SK-N-SH (cell line): ENCODE data around the gene FBXW5. TPM values are rescaled to one million over a fixed set of nuclear protein-coding genes. Genes with fewer than 3 reads are reported as not detected.

Experiments used
- CTCF ChIA-PET: fragments of 300-600, 350-600 bp; formaldehyde crosslinking; extraction: SDS; loops from one replicate; lab custom pipeline; 2021; lab: Yijun Ruan, JAX
- POLR2A ChIA-PET: fragments of 350-600 bp; sonication (Branson Sonifier 250); formaldehyde crosslinking; extraction: SDS; loops from one replicate; lab custom pipeline; 2020; ENCODE audit warnings: antibody characterized with exemption, inconsistent platforms; lab: Yijun Ruan, JAX
- DNase-seq: peaks from one replicate; pipeline ENCODE4 v3.0.0; 2012
- H2AFZ ChIP-seq: fragments of 200-600 bp; sonication (generic); 2 replicates; pipeline ENCODE4 v1.8.1; 2016; ENCODE audit warnings: antibody characterized with exemption, mild to moderate bottlenecking, low read depth
- H3F3A ChIP-seq: fragments of 200-600 bp; sonication (generic); replicated peaks from 2 replicates; pipeline ENCODE3; 2016; ENCODE audit warnings: antibody characterized with exemption, mild to moderate bottlenecking; ENCODE audit not compliant: insufficient read depth
- H3K27ac ChIP-seq, 2 experiments: fragments of 200-500 bp in 1 of 2; fragments of 200-600 bp in 1 of 2; sonication (Bioruptor generic) in 1 of 2; sonication (generic), shearing (Covaris generic) in 1 of 2; 2 replicates each; pipeline versions ENCODE4 v1.5.1 to v1.6.1; 2014 to 2016; ENCODE audit warnings: low read depth in 2 of 2, inconsistent platforms in 1 of 2, low read length in 1 of 2, mild to moderate bottlenecking in 1 of 2, mixed read lengths in 1 of 2
- H3K27me3 ChIP-seq: fragments of 200-600 bp; sonication (generic), shearing (Covaris generic); 2 replicates; pipeline ENCODE4 v1.6.1; 2016; ENCODE audit warnings: mixed run types; ENCODE audit not compliant: insufficient read depth
- H3K36me3 ChIP-seq, 2 experiments: fragments of 200-500 bp in 1 of 2; fragments of 200-600 bp in 1 of 2; sonication (Bioruptor generic) in 1 of 2; sonication (generic) in 1 of 2; replicated peaks in 1 of 2; 2 replicates each; pipeline versions ENCODE3 to v1.5.1; 2014 to 2016; ENCODE audit warnings: low read length in 1 of 2, mild to moderate bottlenecking in 1 of 2; ENCODE audit not compliant: insufficient read depth in 2 of 2, control insufficient read depth in 1 of 2
- H3K4me1 ChIP-seq, 2 experiments: fragments of 200-500 bp in 1 of 2; fragments of 200-600 bp in 1 of 2; sonication (Bioruptor generic) in 1 of 2; sonication (generic), shearing (Covaris generic) in 1 of 2; 2 replicates each; pipeline versions ENCODE4 v1.5.1 to v1.6.1; 2014 to 2016; ENCODE audit warnings: low read depth in 1 of 2, low read length in 1 of 2, mixed run types in 1 of 2; ENCODE audit not compliant: insufficient read depth in 2 of 2, control insufficient read depth in 1 of 2
- H3K4me2 ChIP-seq: fragments of 200-600 bp; sonication (generic), shearing (Covaris generic); 2 replicates; pipeline ENCODE4 v1.6.1; 2017; ENCODE audit warnings: mixed run types
- H3K4me3 ChIP-seq, 2 experiments: fragments of 200-500 bp in 1 of 2; fragments of 200-600 bp in 1 of 2; sonication (Bioruptor generic) in 1 of 2; sonication (generic), shearing (Covaris generic) in 1 of 2; 2 replicates each; pipeline versions ENCODE4 v1.5.1 to v1.8.1; 2014 to 2016; ENCODE audit warnings: low read depth in 2 of 2, inconsistent platforms in 1 of 2, low read length in 1 of 2, mild to moderate bottlenecking in 1 of 2, mixed read lengths in 1 of 2, moderate library complexity in 1 of 2
- H3K79me2 ChIP-seq: fragments of 200-600 bp; sonication (generic); 2 replicates; pipeline ENCODE4 v1.8.1; 2017; ENCODE audit warnings: mild to moderate bottlenecking; ENCODE audit not compliant: insufficient read depth
- H3K9ac ChIP-seq: fragments of 200-600 bp; sonication (generic); 2 replicates; pipeline ENCODE4 v1.6.1; 2017; ENCODE audit warnings: mixed run types
- H3K9me2 ChIP-seq: fragments of 200-600 bp; sonication (generic); 2 replicates; pipeline ENCODE4 v1.6.1; 2017; ENCODE audit warnings: mixed run types
- H3K9me3 ChIP-seq: fragments of 200-600 bp; sonication (generic); 2 replicates; pipeline ENCODE4 v1.6.1; 2017; ENCODE audit warnings: mixed run types, mild to moderate bottlenecking, moderate library complexity
- H4K20me1 ChIP-seq: fragments of 200-600 bp; sonication (generic); 2 replicates; pipeline ENCODE4 v1.6.1; 2017; ENCODE audit warnings: mild to moderate bottlenecking, mixed run types; ENCODE audit not compliant: insufficient read depth
- FOXJ3 ChIP-seq: sonication (generic); formaldehyde crosslinking; IDR thresholded peaks from 2 replicates; pipeline ENCODE4 v1.5.1; 2020; ENCODE audit warnings: mild to moderate bottlenecking, missing genetic modification reagents
- GABPA ChIP-seq: IDR thresholded peaks from 2 replicates; pipeline ENCODE4 v1.4.0; 2012; ENCODE audit warnings: low read depth, mild to moderate bottlenecking
- JUND ChIP-seq: IDR thresholded peaks from 2 replicates; pipeline ENCODE4 v1.4.0; 2012
- MAX ChIP-seq: IDR thresholded peaks from 2 replicates; pipeline ENCODE4 v1.4.0; 2012; ENCODE audit warnings: low read depth
- MEF2A ChIP-seq: IDR thresholded peaks from 2 replicates; pipeline ENCODE4 v1.4.0; 2012; ENCODE audit warnings: low read depth, borderline replicate concordance
- POLR2AphosphoS5 ChIP-seq: IDR thresholded peaks from 2 replicates; pipeline ENCODE4 v1.6.1; 2012; ENCODE audit warnings: low read depth, low read length
- REST ChIP-seq: IDR thresholded peaks from 2 replicates; pipeline ENCODE4 v1.6.1; 2012; ENCODE audit warnings: mild to moderate bottlenecking, low read depth, low read length, moderate library complexity
- SIN3A ChIP-seq: IDR thresholded peaks from 2 replicates; pipeline ENCODE4 v1.6.1; 2012; ENCODE audit warnings: low read depth, mild to moderate bottlenecking, low read length, moderate library complexity, borderline replicate concordance
- USF2 ChIP-seq: fragments of 150-350 bp; IDR thresholded peaks from 2 replicates; pipeline ENCODE4 v1.6.1; 2017; ENCODE audit warnings: antibody characterized with exemption, low read length, low read depth, borderline replicate concordance
- WGBS: methylation state at CpG from one replicate; pipeline ENCODE4 v1.1.6; 2017; ENCODE audit warnings: low lambda C conversion rate; 5-methylcytosine and 5-hydroxymethylcytosine counted together
- polyA plus RNA-seq, 3 experiments: library from polyadenylated mRNA; depleted of rRNA; stranded (reverse); fragments of >200 nt; gene quantifications; 2 replicates each; pipeline ENCODE4 v1.2.3, GENCODE V29; 2012
- TF ChIP-seq, protein P1 (sequence below): IDR thresholded peaks from 2 replicates; pipeline ENCODE4 v1.4.0; 2012; ENCODE audit warnings: low read depth, borderline replicate concordance

The FBXW5 gene
- polyA plus RNA-seq, 1 of the 3 experiments (the other 2 are of a cell fraction) = 78.9 TPM

DNA sequence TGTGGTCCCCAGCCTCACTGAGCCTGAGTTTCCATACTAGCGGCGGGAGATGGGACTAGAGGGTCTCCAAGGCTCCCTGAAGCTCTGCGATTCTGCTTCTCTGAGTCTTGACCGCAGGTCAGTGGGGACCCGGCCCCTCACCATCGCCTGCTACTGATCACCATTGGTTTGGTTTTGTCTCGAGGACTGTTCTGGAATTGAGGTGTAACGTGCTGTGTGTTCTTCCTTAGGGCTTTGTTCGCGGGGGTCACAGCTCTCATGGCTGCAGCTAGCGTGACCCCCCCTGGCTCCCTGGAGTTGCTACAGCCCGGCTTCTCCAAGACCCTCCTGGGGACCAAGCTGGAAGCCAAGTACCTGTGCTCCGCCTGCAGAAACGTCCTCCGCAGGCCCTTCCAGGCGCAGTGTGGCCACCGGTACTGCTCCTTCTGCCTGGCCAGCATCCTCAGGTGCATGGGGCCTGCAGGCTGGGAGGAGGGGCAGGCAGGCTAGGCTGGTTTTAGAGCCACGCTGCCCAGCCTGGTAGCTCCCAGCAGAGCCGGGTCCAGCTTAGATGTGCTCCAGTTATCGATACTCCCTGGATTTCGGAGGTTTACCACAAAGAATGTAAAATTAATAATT is 45.9 kb downstream of the FBXW5 start:
- no peak overlapping the region for H2AFZ ChIP-seq
- H3K4me1 ChIP-seq = peaks cover 6 to 19% of the 10 kb centered on the region in 2 experiments; a peak in 3 of 4 replicates
- peaks cover 44% of the 10 kb centered on the region; the same call in 1 of the 2 replicates for H3K79me2 ChIP-seq
- no peaks in the 10 kb centered on the region for H3K27me3 ChIP-seq
- H3K9me3 ChIP-seq = no peaks in the 10 kb centered on the region
- H3K36me3 ChIP-seq = peaks cover 13 to 18% of the 10 kb centered on the region in 2 experiments
- H3K9ac ChIP-seq = no peak overlapping the region
- H3K4me2 ChIP-seq = no peak overlapping the region
- CTCF ChIA-PET = interaction anchor here (1.4 kb wide), 1 partner anchor 9 kb away, joined by 3 read pairs; no protein-coding TSS in a partner anchor
- H3K9me2 ChIP-seq = no peaks in the 10 kb centered on the region
- TF ChIP-seq FOXJ3 (CRISPR knock-in tag) (no peak), USF2 (no peak), REST (no peak), MEF2A (no peak), GABPA (no peak), JUND (no peak), MAX (no peak), SIN3A (no peak), POLR2AphosphoS5 (no peak)
- TF ChIP-seq, protein P1, sequence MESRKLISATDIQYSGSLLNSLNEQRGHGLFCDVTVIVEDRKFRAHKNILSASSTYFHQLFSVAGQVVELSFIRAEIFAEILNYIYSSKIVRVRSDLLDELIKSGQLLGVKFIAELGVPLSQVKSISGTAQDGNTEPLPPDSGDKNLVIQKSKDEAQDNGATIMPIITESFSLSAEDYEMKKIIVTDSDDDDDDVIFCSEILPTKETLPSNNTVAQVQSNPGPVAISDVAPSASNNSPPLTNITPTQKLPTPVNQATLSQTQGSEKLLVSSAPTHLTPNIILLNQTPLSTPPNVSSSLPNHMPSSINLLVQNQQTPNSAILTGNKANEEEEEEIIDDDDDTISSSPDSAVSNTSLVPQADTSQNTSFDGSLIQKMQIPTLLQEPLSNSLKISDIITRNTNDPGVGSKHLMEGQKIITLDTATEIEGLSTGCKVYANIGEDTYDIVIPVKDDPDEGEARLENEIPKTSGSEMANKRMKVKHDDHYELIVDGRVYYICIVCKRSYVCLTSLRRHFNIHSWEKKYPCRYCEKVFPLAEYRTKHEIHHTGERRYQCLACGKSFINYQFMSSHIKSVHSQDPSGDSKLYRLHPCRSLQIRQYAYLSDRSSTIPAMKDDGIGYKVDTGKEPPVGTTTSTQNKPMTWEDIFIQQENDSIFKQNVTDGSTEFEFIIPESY = no peak
- TF ChIP-seq, all 33 proteins: peak for 0
- no peak overlapping the region for H3K4me3 ChIP-seq
- POLR2A ChIA-PET = no interaction called here
- 95% methylated on average over 20 of the region's 21 CpGs for WGBS
- H3F3A ChIP-seq = peaks cover 29% of the 10 kb centered on the region
- no peak overlapping the region for H3K27ac ChIP-seq
- no peak for DNase-seq
- no peaks in the 10 kb centered on the region for H4K20me1 ChIP-seq
